GM12865 (cell line): ENCODE results near the gene MAP3K14.
A peak's percentile ranks its signal among the peaks of the same experiment; 100 is the strongest.

ENCODE experiments used
- DNase-seq: peaks from one replicate; pipeline ENCODE4 v3.0.0; 2010; ENCODE audit warnings: low read depth
- H3K4me3 ChIP-seq: 2 replicates; pipeline ENCODE4 v1.5.1; 2011; ENCODE audit warnings: mild to moderate bottlenecking, low read depth, low read length, control low read depth
- TF ChIP-seq, protein P1 (sequence below): IDR thresholded peaks from 2 replicates; pipeline ENCODE4 v1.5.1; 2011; ENCODE audit warnings: low read length, control low read depth, low read depth, inconsistent platforms; ENCODE audit not compliant: insufficient read depth; ENCODE audit errors: missing control alignments

MAP3K14 gene

DNA sequence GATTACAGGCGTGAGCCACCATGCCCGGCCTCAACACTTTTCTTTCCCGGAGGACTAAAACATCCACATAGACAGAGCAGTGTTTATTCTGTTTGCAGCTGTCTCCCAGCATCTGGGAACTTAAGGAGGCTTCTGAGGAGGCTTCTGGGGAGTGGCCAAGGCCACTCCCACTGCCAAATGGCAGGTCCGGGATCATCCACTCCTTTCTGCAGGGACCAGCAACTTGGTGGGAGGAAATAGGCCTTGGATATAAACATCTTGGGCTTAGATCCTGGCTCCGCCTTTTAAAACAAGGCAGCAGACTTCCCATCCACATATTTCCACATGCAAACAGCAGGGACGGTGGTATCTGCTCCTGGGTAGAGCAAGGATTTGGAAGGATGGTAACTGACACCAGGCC lies 40.8 kb downstream of the MAP3K14 start:
- TF ChIP-seq, protein P1, sequence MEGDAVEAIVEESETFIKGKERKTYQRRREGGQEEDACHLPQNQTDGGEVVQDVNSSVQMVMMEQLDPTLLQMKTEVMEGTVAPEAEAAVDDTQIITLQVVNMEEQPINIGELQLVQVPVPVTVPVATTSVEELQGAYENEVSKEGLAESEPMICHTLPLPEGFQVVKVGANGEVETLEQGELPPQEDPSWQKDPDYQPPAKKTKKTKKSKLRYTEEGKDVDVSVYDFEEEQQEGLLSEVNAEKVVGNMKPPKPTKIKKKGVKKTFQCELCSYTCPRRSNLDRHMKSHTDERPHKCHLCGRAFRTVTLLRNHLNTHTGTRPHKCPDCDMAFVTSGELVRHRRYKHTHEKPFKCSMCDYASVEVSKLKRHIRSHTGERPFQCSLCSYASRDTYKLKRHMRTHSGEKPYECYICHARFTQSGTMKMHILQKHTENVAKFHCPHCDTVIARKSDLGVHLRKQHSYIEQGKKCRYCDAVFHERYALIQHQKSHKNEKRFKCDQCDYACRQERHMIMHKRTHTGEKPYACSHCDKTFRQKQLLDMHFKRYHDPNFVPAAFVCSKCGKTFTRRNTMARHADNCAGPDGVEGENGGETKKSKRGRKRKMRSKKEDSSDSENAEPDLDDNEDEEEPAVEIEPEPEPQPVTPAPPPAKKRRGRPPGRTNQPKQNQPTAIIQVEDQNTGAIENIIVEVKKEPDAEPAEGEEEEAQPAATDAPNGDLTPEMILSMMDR, result no peak
- no peak overlapping the region for H3K4me3 ChIP-seq
- DNase-seq, result no peak

DNA sequence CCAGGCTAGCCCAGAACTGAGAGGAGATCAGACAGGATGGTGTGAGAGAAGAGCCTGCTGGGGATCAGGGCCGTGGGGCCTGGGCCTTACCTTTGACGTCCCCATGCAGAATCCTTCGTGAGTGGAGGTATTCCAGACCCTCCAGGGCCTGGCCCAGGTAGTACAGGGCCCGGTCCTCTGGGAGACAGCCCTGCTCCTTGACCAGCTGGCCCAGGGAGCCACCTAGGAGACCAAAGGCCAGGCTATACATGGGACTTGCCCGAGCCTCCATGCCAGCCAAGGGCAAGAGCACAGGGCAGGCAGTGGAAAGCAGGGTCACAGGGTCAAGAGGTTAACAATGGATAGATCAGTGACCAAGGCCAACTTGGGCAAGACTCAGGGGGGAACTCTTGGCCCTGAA lies 42.8 kb downstream of the MAP3K14 start:
- H3K4me3 ChIP-seq, result no peak overlapping the region
- no peak for DNase-seq
- TF ChIP-seq, protein P1, result no peak

DNA sequence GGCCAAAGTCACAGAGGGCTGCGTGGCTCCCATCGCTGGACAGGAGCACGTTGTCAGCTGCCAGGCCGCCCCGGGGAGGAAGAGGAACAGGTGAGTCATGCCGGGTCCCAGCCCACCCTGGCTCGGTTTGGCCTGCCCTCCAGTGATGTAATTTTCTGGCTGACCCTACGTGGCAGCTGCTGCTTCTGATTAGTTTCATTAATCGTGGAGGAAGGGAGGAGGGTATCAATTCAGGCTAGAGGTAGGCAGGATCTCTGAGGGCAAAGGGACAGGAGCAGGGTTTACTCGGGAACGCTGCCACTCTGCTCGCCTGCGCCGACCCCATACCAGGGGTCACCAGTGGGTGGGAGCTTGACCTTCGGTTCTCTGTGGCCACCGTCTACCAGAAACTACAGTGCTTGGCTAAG lies 43.3 kb downstream of the MAP3K14 start:
- no peak overlapping the region for H3K4me3 ChIP-seq
- TF ChIP-seq, protein P1, result no peak
- DNase-seq, result no peak

DNA sequence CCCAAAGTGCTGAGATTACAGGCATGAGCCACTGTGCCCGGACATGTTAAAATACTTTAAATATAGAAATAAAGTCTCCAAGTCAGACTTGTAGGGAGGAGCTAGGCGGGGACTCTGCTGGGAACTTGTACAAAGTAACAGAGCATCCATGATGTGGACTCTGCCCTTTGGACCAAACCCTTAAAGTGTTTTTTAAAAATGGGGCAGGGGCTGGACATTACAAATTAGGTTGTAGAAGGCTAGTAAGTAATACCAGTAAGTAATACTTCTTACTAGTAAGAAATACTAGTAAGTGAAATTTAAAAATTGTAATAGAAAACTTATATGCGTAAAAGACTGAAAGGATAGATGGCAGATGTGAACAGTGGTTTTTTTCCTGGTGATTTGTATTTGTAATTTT lies 45.2 kb downstream of the MAP3K14 start:
- DNase-seq, result no peak

DNA sequence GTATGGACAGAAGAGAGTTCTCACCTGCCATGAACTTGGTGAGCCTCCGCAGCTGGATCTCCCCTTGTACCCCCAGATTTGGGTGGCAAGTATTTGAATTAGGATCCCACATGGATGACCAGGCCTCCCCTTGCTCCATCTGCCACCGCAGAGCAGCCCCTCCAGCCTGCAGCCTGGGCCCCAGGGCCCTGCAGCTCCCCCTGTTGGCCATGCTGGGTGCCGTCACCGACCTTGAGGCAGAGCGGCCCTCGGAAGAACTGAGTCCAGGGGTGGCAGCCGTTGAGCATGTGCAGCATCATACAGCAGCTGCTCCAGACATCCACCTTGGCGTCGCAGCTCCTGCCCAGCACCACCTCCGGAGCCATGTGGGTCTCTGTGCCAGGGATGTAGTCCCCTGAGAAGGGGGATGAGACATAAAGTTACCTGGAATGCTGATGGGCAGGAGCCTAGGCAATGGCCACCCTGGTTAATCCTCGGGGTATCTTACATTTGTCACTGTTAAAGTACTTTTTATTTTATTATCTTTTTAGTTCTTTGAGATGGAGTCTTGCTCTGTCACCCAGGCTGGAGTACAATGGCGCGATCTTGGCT lies 45.9 kb downstream of the MAP3K14 start:
- H3K4me3 ChIP-seq, result no peak overlapping the region
- TF ChIP-seq, protein P1, result peak; percentile 70
- DNase-seq, result no peak

More for the DNA sequence above, 45.2 kb downstream of the MAP3K14 start:
- TF ChIP-seq, protein P1, result no peak
- no peak overlapping the region for H3K4me3 ChIP-seq

DNA sequence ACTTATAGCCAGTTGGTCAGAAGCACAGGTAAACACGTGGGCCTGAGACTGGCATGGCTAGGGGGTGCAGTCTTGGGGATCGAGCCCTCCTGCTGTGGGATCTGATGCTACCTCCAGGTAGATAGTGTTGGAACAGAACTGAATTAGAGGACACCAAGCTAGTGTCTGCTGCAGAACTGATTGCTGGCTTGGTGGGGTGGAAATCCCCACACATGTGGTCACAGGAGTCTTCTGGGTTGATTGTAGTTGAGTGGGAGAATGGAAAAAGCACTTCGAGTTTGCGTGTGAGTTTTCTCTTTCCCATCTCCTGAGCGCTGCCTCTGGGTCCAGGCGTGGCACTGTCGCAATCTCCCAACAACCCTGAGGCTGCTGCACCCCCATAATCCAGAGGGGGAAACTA lies 46.9 kb downstream of the MAP3K14 start:
- DNase-seq, result no peak
- H3K4me3 ChIP-seq, result no peak overlapping the region
- TF ChIP-seq, protein P1, result no peak

DNA sequence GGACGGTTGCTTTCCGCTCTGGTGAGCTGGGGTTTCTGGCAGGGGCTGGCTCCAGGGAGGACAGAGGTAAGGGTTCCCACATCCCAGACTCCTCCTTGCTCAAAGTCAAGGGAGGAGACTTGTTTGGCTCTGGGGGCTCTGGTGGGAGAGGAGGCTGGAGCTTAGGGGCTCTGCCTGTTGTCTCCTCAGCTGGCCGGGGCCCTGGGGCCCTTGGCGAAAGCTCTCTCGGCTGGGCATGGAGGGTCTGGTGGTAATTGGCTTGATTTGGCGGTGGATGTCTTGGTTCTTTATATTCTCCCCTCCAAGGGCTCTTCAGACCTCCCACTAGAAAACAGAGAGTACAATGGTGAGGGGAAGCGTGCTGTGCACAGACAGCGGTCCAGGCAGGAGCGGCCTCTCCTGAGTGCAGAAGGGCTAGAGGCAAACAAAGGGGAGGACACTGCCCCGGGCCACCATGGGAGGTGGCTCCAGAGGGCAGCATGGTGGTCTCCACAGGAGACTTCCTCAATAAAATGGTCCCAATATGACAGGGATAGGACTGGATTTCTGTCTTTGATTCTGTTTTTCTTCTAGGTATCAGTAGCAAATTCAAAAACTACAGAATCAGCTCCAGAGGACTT lies 49.3 kb downstream of the MAP3K14 start:
- H3K4me3 ChIP-seq, result no peak overlapping the region
- TF ChIP-seq, protein P1, result no peak
- DNase-seq, result no peak
